DOHH2 (cell line): Measurements from ENCODE around the gene PLA2G3.

Experiments
- H3F3A ChIP-seq: fragments of 200-600 bp; sonication (generic), shearing (Covaris generic); 2 replicates; pipeline ENCODE4 v1.6.0; 2016; ENCODE audit warnings: antibody characterized with exemption, mild to moderate bottlenecking; ENCODE audit not compliant: control insufficient read depth, insufficient read depth
- H3K27ac ChIP-seq: fragments of 200-600 bp; sonication (generic); 2 replicates; pipeline ENCODE4 v1.5.1; 2014; ENCODE audit warnings: low read depth, mild to moderate bottlenecking, low read length, moderate library complexity
- H3K27me3 ChIP-seq: fragments of 200-600 bp; sonication (generic); 2 replicates; pipeline ENCODE4 v1.6.1; 2014; ENCODE audit warnings: mild to moderate bottlenecking, low read length, mixed read lengths; ENCODE audit not compliant: control insufficient read depth
- H3K36me3 ChIP-seq: fragments of 200-600 bp; sonication (generic); 2 replicates; pipeline ENCODE4 v1.6.1; 2014; ENCODE audit warnings: mild to moderate bottlenecking, low read length, moderate library complexity, mixed read lengths; ENCODE audit not compliant: control insufficient read depth
- H3K4me1 ChIP-seq: fragments of 200-600 bp; sonication (generic); 2 replicates; pipeline ENCODE4 v1.6.1; 2014; ENCODE audit warnings: mild to moderate bottlenecking, low read length, mixed read lengths; ENCODE audit not compliant: control insufficient read depth
- H3K4me2 ChIP-seq: fragments of 200-600 bp; sonication (generic); 2 replicates; pipeline ENCODE4 v1.6.0; 2014; ENCODE audit warnings: mild to moderate bottlenecking, low read length, moderate library complexity
- H3K4me3 ChIP-seq: fragments of 200-600 bp; sonication (generic); 2 replicates; pipeline ENCODE4 v1.5.1; 2014; ENCODE audit warnings: mild to moderate bottlenecking, low read length, mixed read lengths
- H3K79me2 ChIP-seq: fragments of 200-600 bp; sonication (generic); 2 replicates; pipeline ENCODE4 v1.6.1; 2014; ENCODE audit warnings: mild to moderate bottlenecking, low read length, mixed read lengths; ENCODE audit not compliant: control insufficient read depth
- H3K9me2 ChIP-seq: fragments of 200-600 bp; sonication (generic); replicated peaks from 2 replicates; pipeline ENCODE4 v1.6.1; 2014; ENCODE audit warnings: mild to moderate bottlenecking, low read length, mixed read lengths; ENCODE audit not compliant: control insufficient read depth
- H3K9me3 ChIP-seq: fragments of 200-600 bp; sonication (generic); 2 replicates; pipeline ENCODE4 v1.6.1; 2014; ENCODE audit warnings: antibody characterized with exemption, low read length, mixed read lengths; ENCODE audit not compliant: control insufficient read depth, insufficient read depth
- H4K20me1 ChIP-seq: fragments of 200-600 bp; sonication (generic); 2 replicates; pipeline ENCODE4 v1.6.0; 2014; ENCODE audit warnings: low read depth, mild to moderate bottlenecking, antibody characterized with exemption, low read length, moderate library complexity; ENCODE audit not compliant: control insufficient read depth, insufficient read depth
- CTCF ChIP-seq: fragments of 200-600 bp; sonication (generic); IDR thresholded peaks from one replicate; pipeline ENCODE4 v1.5.1; 2014; ENCODE audit warnings: antibody characterized with exemption, mild to moderate bottlenecking, low read depth, low read length; ENCODE audit not compliant: poor library complexity, severe bottlenecking
- EZH2phosphoT487 ChIP-seq: fragments of 200-600 bp; sonication (generic); IDR thresholded peaks from 2 replicates; pipeline ENCODE4 v1.6.1; 2017; ENCODE audit warnings: borderline replicate concordance, mild to moderate bottlenecking, antibody characterized with exemption, low read length, moderate library complexity, mixed read lengths

The PLA2G3 gene

DNA sequence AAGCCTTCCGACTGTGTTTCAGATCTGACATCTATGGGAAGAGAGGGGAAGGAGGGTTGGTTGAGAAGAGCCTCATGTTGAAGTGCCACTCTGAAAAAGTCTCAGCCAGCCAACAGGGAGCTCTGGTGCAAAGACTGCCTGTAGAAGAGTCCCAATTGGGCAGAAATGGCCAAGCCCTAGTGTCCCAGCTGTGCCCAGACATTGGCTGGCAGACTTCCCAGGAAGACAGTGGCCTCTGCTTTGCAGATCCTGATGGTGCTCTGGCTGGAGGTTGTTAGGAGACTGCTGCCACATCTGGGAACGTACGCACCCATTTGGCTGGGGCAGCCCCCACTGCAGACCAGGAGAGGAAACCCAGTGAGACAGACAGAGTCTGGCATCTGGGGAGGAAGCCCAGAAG, 3.2 kb upstream of the PLA2G3 start:
- H3K9me2 ChIP-seq = no peaks in the 10 kb centered on the region
- H4K20me1 ChIP-seq = no peaks in the 10 kb centered on the region
- TF ChIP-seq CTCF (no peak), EZH2phosphoT487 (no peak)
- no peaks in the 10 kb centered on the region for H3K79me2 ChIP-seq
- no peak overlapping the region for H3K27ac ChIP-seq
- H3K27me3 ChIP-seq = peaks cover 2% of the 10 kb centered on the region; the same call in 1 of the 2 replicates
- no peak overlapping the region for H3K4me2 ChIP-seq
- H3K36me3 ChIP-seq = no peaks in the 10 kb centered on the region
- H3K9me3 ChIP-seq = peaks cover 10% of the 10 kb centered on the region; the same call in 1 of the 2 replicates
- no peak overlapping the region for H3K4me3 ChIP-seq
- no peaks in the 10 kb centered on the region for H3K4me1 ChIP-seq
- no peaks in the 10 kb centered on the region for H3F3A ChIP-seq

DNA sequence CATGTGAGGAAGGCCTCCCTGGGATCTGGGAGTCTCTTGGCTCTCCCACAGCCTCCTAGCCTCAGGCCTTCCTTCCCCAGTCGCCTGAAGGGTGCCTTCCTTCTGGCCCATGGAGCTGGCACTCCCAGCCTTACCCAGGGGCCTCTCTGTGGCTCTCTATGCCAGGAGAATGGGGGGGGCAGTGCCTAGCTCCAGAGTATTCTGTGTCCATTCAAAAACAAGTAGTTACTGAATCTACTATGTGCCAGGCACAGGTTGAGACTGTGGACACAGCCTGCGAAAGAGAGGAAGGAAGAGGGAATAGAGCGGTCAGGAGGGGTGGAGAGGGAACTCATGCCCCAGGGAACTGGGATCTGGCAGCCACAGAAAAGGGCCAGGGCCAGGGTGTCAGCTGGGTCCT, 2.7 kb upstream of the PLA2G3 start:
- Histone ChIP-seq H3K36me3 (no peaks in the 10 kb centered on the region), H3K9me3 (peaks cover 10% of the 10 kb centered on the region; the same call in 1 of the 2 replicates), H3K4me3 (no peak overlapping the region), H3K27me3 (peaks cover 2% of the 10 kb centered on the region; the same call in 1 of the 2 replicates), H3K9me2 (no peaks in the 10 kb centered on the region), H3K4me1 (no peaks in the 10 kb centered on the region), H3F3A (no peaks in the 10 kb centered on the region), H3K27ac (no peak overlapping the region), H3K79me2 (no peaks in the 10 kb centered on the region), H3K4me2 (no peak overlapping the region), H4K20me1 (no peaks in the 10 kb centered on the region)
- TF ChIP-seq CTCF (no peak), EZH2phosphoT487 (no peak)

- Histone ChIP-seq H3K9me3 (peaks cover 6% of the 10 kb centered on the region; the same call in 1 of the 2 replicates), H3K4me2 (no peak overlapping the region), H3K36me3 (no peaks in the 10 kb centered on the region), H3K4me3 (no peak overlapping the region), H3K79me2 (no peaks in the 10 kb centered on the region), H3K9me2 (no peaks in the 10 kb centered on the region), H4K20me1 (no peaks in the 10 kb centered on the region), H3F3A (no peaks in the 10 kb centered on the region), H3K4me1 (no peaks in the 10 kb centered on the region), H3K27me3 (peaks cover 2% of the 10 kb centered on the region; the same call in 1 of the 2 replicates), H3K27ac (no peak overlapping the region)
- TF ChIP-seq EZH2phosphoT487 = no peak
- no peak for TF ChIP-seq CTCF
These were observed 2.0 kb upstream of the PLA2G3 start for GRCh38 chr22:31142285-31142684.

GRCh38 chr22:31141551-31141950, 1.2 kb upstream of the PLA2G3 start:
- H3K79me2 ChIP-seq = no peaks in the 10 kb centered on the region
- H3K27ac ChIP-seq = no peak overlapping the region
- no peaks in the 10 kb centered on the region for H3K9me3 ChIP-seq
- TF ChIP-seq EZH2phosphoT487 (no peak), CTCF (no peak)
- H3K4me1 ChIP-seq = no peaks in the 10 kb centered on the region
- no peak overlapping the region for H3K4me2 ChIP-seq
- H3F3A ChIP-seq = no peaks in the 10 kb centered on the region
- no peak overlapping the region for H3K4me3 ChIP-seq
- H4K20me1 ChIP-seq = no peaks in the 10 kb centered on the region
- H3K27me3 ChIP-seq = peaks cover 2% of the 10 kb centered on the region; the same call in 1 of the 2 replicates
- no peaks in the 10 kb centered on the region for H3K36me3 ChIP-seq
- H3K9me2 ChIP-seq = no peaks in the 10 kb centered on the region
